Astrocyte of the cerebellum (primary cell): Measurements from ENCODE around the gene TTBK2.
"Not testable (repeated sequence)": the region's sequence is repeated elsewhere in the genome, so short reads cannot be mapped to it uniquely, and the experiment has no call there.

Source experiments
- DNase-seq: peaks from one replicate; pipeline ENCODE4 v3.0.0-alpha.2; 2011; ENCODE audit warnings: low read depth
- H3K4me3 ChIP-seq: 2 replicates; pipeline ENCODE4 v1.5.1; 2011; ENCODE audit warnings: mild to moderate bottlenecking, low read depth, low read length, moderate library complexity
- CTCF ChIP-seq: IDR thresholded peaks from 2 replicates; pipeline ENCODE4 v1.5.1; 2012; ENCODE audit warnings: low read length, low read depth, moderate library complexity, mild to moderate bottlenecking; ENCODE audit errors: missing control alignments
- in situ Hi-C: cut with HindIII; loops from 2 replicates; pipeline ENCODE4 v1.10.0; 2017; ENCODE audit warnings: low sequenced_read_pairs

TTBK2 gene

GRCh38 chr15:42782716-42783115 is 137.9 kb downstream of the TTBK2 start:
- DNase-seq = no peak
- in situ Hi-C loops = no loop called here
- no peak overlapping the region for H3K4me3 ChIP-seq
- no peak for TF ChIP-seq CTCF

- DNase-seq = no peak
- H3K4me3 ChIP-seq = no peak overlapping the region
- in situ Hi-C loops = no loop called here
- no peak for TF ChIP-seq CTCF
These were observed 145.2 kb downstream of the TTBK2 start for GRCh38 chr15:42775416-42775815.

GRCh38 chr15:42772901-42773300 is 147.7 kb downstream of the TTBK2 start:
- H3K4me3 ChIP-seq = no peak overlapping the region
- no peak for TF ChIP-seq CTCF
- in situ Hi-C loops = no loop called here
- DNase-seq = no peak

DNA sequence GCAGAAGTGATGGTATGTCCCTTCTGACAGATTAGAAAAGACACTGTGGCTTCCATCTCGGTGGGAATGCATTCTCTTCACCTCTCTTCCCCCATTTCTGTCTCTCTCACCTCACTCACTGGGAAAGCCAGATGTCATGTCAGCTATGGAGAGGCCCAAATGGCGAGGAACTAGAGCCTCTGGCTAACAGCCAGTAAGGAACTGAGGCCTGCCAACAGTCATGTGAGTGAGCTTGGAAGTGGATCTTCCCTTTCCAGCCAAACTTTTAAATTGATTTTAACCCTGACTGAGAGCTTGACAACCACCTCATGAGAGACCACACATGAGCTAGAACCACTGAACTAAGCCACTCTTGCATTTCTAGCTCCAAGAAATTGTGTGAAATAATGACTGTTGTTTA is 148.4 kb downstream of the TTBK2 start:
- no peak for TF ChIP-seq CTCF
- no peak overlapping the region for H3K4me3 ChIP-seq
- in situ Hi-C loops = no loop called here
- DNase-seq = no peak

DNA sequence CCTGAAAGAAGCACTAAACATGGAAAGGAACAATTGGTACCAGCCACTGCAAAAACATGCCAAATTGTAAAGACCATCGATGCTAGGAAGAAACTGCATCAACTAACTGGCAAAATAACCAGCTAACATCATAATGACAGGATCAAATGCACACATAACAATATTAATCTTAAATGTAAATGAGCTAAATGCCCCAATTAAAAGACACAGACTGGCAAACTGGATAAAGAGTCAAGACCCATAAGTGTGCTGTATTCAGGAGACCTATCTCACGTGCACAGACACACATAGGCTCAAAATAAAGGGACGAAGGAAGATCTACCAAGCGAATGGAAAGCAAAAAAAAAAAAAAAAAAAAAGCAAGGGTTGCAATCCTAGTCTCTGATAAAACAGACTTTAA is 154.5 kb downstream of the TTBK2 start:
- in situ Hi-C loops, DNase-seq: not testable (repeated sequence)

GRCh38 chr15:42764154-42764731 is 156.3 kb downstream of the TTBK2 start:
- H3K4me3 ChIP-seq, DNase-seq, in situ Hi-C loops: not testable (repeated sequence)

More for the DNA sequence above, 154.5 kb downstream of the TTBK2 start:
- not testable (repeated sequence) for H3K4me3 ChIP-seq

DNA sequence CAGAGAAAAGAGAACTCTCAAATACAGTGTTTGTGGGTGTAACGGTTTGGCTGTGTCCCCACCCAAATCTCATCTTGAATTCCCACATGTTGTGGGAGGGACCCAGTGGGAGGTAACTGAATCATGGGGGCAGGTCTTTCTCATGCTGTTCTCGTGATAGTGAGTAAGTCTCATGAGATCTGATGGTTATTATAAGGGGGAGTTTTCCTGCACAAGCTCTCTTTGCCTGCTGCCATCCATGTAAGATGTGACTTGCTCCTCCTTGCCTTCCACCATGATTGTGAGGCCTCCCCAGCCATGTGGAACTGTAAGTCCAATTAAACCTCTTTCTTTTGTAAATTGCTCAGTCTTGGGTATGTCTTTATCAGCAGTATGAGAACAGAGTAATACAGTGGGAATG is 158.8 kb downstream of the TTBK2 start:
- in situ Hi-C loops, H3K4me3 ChIP-seq: not testable (repeated sequence)

DNA sequence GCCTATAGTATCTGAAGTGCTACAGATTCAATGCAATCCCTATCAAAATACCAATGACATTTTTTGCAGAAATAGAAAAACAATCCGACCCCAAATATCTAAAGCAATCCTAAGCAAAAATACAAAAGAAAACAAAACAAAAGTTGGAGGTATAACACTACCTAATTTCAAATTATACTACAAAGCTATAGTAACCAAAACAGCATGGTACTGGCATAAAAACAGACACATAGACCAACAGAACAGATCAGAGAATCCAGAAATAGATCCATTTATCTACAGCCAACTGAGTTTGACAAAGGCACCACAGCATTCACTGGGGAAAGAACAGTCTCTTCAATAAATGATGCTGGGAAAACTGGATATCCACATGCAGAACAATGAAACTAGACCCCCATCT is 159.8 kb downstream of the TTBK2 start:
- DNase-seq = no peak
- in situ Hi-C loops = no loop called here
- no peak overlapping the region for H3K4me3 ChIP-seq
- TF ChIP-seq CTCF = no peak

More for the DNA sequence above, 158.8 kb downstream of the TTBK2 start:
- DNase-seq = not testable (repeated sequence)
